Fibroblast of pulmonary artery (primary cell): ENCODE measurements around the gene NXPH4.

ENCODE experiments used
- DNase-seq: peaks from one replicate; pipeline ENCODE4 v3.0.0-alpha.2; 2010; ENCODE audit warnings: low read depth
- H3K4me3 ChIP-seq: replicated peaks from 2 replicates; pipeline ENCODE4 v1.5.1; 2011; ENCODE audit warnings: low read depth, mild to moderate bottlenecking, control low read depth, low read length, moderate library complexity
- CTCF ChIP-seq: IDR thresholded peaks from 2 replicates; pipeline ENCODE4 v1.5.1; 2011; ENCODE audit warnings: mild to moderate bottlenecking, control low read depth, low read length, inconsistent platforms; ENCODE audit errors: missing control alignments

The NXPH4 gene

DNA sequence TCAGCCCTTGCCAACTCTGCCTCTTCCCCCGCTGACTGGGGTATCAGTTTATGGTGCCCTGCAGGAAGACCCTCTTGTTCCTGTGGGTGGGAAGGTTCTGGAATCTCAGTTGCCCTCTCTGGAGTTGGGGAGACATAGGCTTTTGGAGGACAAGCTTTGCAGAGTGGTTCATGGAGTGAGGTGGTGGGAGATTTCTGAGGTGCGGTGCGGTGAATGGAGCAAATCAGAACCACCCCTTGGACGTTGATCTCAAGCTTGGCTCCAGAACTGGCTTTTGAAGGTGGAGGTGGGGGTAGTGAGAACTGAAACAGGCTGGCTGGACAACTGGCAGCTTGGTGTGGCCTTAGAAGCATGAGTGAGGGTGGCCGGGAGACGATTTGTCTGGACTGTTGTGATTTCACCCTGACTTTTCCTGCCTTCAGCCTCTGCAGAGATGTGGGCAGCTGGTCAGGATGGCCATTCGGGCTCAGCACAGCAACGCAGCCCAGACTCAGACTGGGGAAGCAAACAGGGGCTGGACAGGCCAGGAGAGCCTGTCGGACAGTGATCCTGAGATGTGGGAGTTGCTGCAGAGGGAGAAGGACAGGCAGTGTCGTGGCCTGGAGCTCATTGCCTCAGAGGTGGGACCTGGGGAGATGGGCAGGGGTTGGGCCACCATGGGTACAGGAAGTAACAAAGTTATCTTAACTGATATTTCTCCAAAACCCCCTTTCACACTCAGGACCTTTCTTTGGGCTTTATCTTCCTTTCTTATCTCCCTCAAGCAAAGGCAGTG lies 14.0 kb downstream of the NXPH4 start:
- no peak for TF ChIP-seq CTCF
- H3K4me3 ChIP-seq: peak overlapping the region; percentile 87
- DNase-seq: no peak

DNA sequence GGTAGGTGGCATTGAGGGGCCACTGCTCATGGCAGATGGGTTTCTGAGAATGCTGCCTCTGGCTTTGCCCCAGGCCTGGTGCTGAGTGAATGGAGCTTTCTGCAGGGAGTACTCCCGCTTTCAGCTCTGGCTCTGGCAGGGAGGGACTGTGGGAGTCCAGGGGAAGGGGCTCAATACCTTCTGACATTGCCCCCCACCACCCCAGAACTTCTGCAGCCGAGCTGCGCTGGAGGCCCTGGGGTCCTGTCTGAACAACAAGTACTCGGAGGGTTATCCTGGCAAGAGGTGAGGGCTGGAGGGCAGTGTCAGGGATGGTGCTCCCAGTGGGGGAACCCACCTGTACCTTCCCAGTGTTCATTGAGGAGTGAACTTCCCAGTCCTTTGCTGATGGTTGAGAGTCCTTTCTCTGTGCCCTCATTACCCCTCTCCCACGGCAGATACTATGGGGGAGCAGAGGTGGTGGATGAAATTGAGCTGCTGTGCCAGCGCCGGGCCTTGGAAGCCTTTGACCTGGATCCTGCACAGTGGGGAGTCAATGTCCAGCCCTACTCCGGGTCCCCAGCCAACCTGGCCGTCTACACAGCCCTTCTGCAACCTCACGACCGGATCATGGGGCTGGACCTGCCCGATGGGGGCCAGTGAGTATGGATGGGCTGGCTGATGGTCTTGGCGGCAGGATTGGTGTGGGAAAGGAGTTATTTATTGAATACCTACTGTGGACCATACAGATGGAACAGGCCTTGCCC lies 14.9 kb downstream of the NXPH4 start:
- TF ChIP-seq CTCF: no peak
- DNase-seq: no peak
- peak overlapping the region; percentile 87 for H3K4me3 ChIP-seq

GRCh38 chr12:57232156-57232756 lies 15.7 kb downstream of the NXPH4 start:
- TF ChIP-seq CTCF: no peak
- no peak for DNase-seq
- H3K4me3 ChIP-seq: no peak overlapping the region

GRCh38 chr12:57233357-57234232 lies 17.0 kb downstream of the NXPH4 start:
- TF ChIP-seq CTCF: no peak
- DNase-seq: peak; percentile 82
- no peak overlapping the region for H3K4me3 ChIP-seq

DNA sequence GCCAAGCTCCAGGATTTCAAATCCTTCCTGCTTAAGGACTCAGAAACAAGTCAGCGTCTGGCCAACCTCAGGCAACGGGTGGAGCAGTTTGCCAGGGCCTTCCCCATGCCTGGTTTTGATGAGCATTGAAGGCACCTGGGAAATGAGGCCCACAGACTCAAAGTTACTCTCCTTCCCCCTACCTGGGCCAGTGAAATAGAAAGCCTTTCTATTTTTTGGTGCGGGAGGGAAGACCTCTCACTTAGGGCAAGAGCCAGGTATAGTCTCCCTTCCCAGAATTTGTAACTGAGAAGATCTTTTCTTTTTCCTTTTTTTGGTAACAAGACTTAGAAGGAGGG lies 17.6 kb downstream of the NXPH4 start:
- no peak for TF ChIP-seq CTCF

DNA sequence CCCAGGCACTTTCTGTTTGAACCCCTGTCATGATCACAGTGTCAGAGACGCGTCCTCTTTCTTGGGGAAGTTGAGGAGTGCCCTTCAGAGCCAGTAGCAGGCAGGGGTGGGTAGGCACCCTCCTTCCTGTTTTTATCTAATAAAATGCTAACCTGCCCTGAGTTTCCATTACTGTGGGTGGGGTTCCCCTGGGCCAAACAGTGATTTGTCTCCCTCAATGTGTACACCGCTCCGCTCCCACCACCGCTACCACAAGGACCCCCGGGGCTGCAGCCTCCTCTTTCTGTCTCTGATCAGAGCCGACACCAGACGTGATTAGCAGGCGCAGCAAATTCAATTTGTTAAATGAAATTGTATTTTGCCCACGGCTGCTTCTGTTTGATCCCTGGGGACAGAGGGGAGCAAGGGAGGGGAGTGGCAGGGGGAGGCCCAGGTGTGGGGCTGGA lies 18.0 kb downstream of the NXPH4 start:
- TF ChIP-seq CTCF: no peak
- H3K4me3 ChIP-seq: no peak overlapping the region

More for the DNA sequence above, 17.6 kb downstream of the NXPH4 start:
- no peak overlapping the region for H3K4me3 ChIP-seq
- no peak for DNase-seq

More for the DNA sequence above, 18.0 kb downstream of the NXPH4 start:
- no peak for DNase-seq
